Activated CD8-positive, alpha-beta memory T cell treated with anti-CD3 and anti-CD28 coated beads, Interleukin-2, amount 50 U/mL, for 48 hours (primary cell): ENCODE data around the gene NKIRAS2.
"Not testable (repeated sequence)": the region's sequence is repeated elsewhere in the genome, so short reads cannot be mapped to it uniquely, and the experiment has no call there.

ENCODE experiments used
- DNase-seq: peaks from one replicate; pipeline ENCODE4 v3.0.0-alpha.2; 2020

NKIRAS2 gene

GRCh38 chr17:42000413-42001133, 19.3 kb upstream of the NKIRAS2 start:
- no peak for DNase-seq

GRCh38 chr17:42001729-42002128, 18.2 kb upstream of the NKIRAS2 start:
- no peak for DNase-seq

GRCh38 chr17:42002175-42002791, 17.6 kb upstream of the NKIRAS2 start:
- DNase-seq, result no peak

- no peak for DNase-seq
Measured at GRCh38 chr17:42002792-42003301, 17.0 kb upstream of the NKIRAS2 start.

GRCh38 chr17:42005166-42005565, 14.7 kb upstream of the NKIRAS2 start:
- no peak for DNase-seq

GRCh38 chr17:42009170-42009569, 10.7 kb upstream of the NKIRAS2 start:
- no peak for DNase-seq

- not testable (repeated sequence) for DNase-seq
Measured at GRCh38 chr17:42010266-42010680, 9.6 kb upstream of the NKIRAS2 start.

- no peak for DNase-seq
Measured at GRCh38 chr17:42010898-42011516, 8.9 kb upstream of the NKIRAS2 start.

- not testable (repeated sequence) for DNase-seq
Measured at GRCh38 chr17:42012363-42012762, 7.5 kb upstream of the NKIRAS2 start.

- not testable (repeated sequence) for DNase-seq
Measured at GRCh38 chr17:42013740-42014139, 6.2 kb upstream of the NKIRAS2 start.

- no peak for DNase-seq
Measured at GRCh38 chr17:42016411-42016831, 3.5 kb upstream of the NKIRAS2 start.

GRCh38 chr17:42016941-42017865, 2.7 kb upstream of the NKIRAS2 start, which contains the start of gene DNAJC7:
DNAJC7 (minus strand) TSS chr17:42017439; CDS start chr17:42017416, 23 bp downstream.
- DNase-seq, result peak; percentile 93

- DNase-seq, result no peak
Measured at GRCh38 chr17:42017866-42018200, 2.1 kb upstream of the NKIRAS2 start.

- no peak for DNase-seq
Measured at GRCh38 chr17:42018339-42018738, 1.6 kb upstream of the NKIRAS2 start.

GRCh38 chr17:42018988-42019387, 902 bp upstream of the NKIRAS2 start:
- no peak for DNase-seq

GRCh38 chr17:42020845-42021244, 955 bp downstream of the NKIRAS2 start:
- DNase-seq, result not testable (repeated sequence)

GRCh38 chr17:42023524-42024349, 3.8 kb downstream of the NKIRAS2 start:
- DNase-seq, result no peak

GRCh38 chr17:42025191-42025579, 5.3 kb downstream of the NKIRAS2 start:
- DNase-seq, result no peak

- no peak for DNase-seq
Measured at GRCh38 chr17:42025936-42026335, 6.0 kb downstream of the NKIRAS2 start.

- no peak for DNase-seq
Measured at GRCh38 chr17:42026857-42027589, 7.1 kb downstream of the NKIRAS2 start.

GRCh38 chr17:42027590-42027889, 7.7 kb downstream of the NKIRAS2 start:
- DNase-seq, result no peak
